SK-N-SH (cell line): ENCODE measurements around the gene PDE2A. TPM values are rescaled to one million over a fixed set of nuclear protein-coding genes. Genes with fewer than 3 reads are reported as not detected.

Experiments used
- CTCF ChIA-PET: fragments of 300-600, 350-600 bp; formaldehyde crosslinking; extraction: SDS; loops from one replicate; lab custom pipeline; 2021; lab: Yijun Ruan, JAX
- POLR2A ChIA-PET: fragments of 350-600 bp; sonication (Branson Sonifier 250); formaldehyde crosslinking; extraction: SDS; loops from one replicate; lab custom pipeline; 2020; ENCODE audit warnings: antibody characterized with exemption, inconsistent platforms; lab: Yijun Ruan, JAX
- DNase-seq: peaks from one replicate; pipeline ENCODE4 v3.0.0; 2012
- H2AFZ ChIP-seq: fragments of 200-600 bp; sonication (generic); 2 replicates; pipeline ENCODE4 v1.8.1; 2016; ENCODE audit warnings: antibody characterized with exemption, mild to moderate bottlenecking, low read depth
- H3F3A ChIP-seq: fragments of 200-600 bp; sonication (generic); replicated peaks from 2 replicates; pipeline ENCODE3; 2016; ENCODE audit warnings: antibody characterized with exemption, mild to moderate bottlenecking; ENCODE audit not compliant: insufficient read depth
- H3K27ac ChIP-seq, 2 experiments: fragments of 200-500 bp in 1 of 2; fragments of 200-600 bp in 1 of 2; sonication (Bioruptor generic) in 1 of 2; sonication (generic), shearing (Covaris generic) in 1 of 2; 2 replicates each; pipeline versions ENCODE4 v1.5.1 to v1.6.1; 2014 to 2016; ENCODE audit warnings: low read depth in 2 of 2, inconsistent platforms in 1 of 2, low read length in 1 of 2, mild to moderate bottlenecking in 1 of 2, mixed read lengths in 1 of 2
- H3K27me3 ChIP-seq: fragments of 200-600 bp; sonication (generic), shearing (Covaris generic); 2 replicates; pipeline ENCODE4 v1.6.1; 2016; ENCODE audit warnings: mixed run types; ENCODE audit not compliant: insufficient read depth
- H3K36me3 ChIP-seq, 2 experiments: fragments of 200-500 bp in 1 of 2; fragments of 200-600 bp in 1 of 2; sonication (Bioruptor generic) in 1 of 2; sonication (generic) in 1 of 2; replicated peaks in 1 of 2; 2 replicates each; pipeline versions ENCODE3 to v1.5.1; 2014 to 2016; ENCODE audit warnings: low read length in 1 of 2, mild to moderate bottlenecking in 1 of 2; ENCODE audit not compliant: insufficient read depth in 2 of 2, control insufficient read depth in 1 of 2
- H3K4me1 ChIP-seq, 2 experiments: fragments of 200-500 bp in 1 of 2; fragments of 200-600 bp in 1 of 2; sonication (Bioruptor generic) in 1 of 2; sonication (generic), shearing (Covaris generic) in 1 of 2; 2 replicates each; pipeline versions ENCODE4 v1.5.1 to v1.6.1; 2014 to 2016; ENCODE audit warnings: low read depth in 1 of 2, low read length in 1 of 2, mixed run types in 1 of 2; ENCODE audit not compliant: insufficient read depth in 2 of 2, control insufficient read depth in 1 of 2
- H3K4me2 ChIP-seq: fragments of 200-600 bp; sonication (generic), shearing (Covaris generic); 2 replicates; pipeline ENCODE4 v1.6.1; 2017; ENCODE audit warnings: mixed run types
- H3K4me3 ChIP-seq, 2 experiments: fragments of 200-500 bp in 1 of 2; fragments of 200-600 bp in 1 of 2; sonication (Bioruptor generic) in 1 of 2; sonication (generic), shearing (Covaris generic) in 1 of 2; 2 replicates each; pipeline versions ENCODE4 v1.5.1 to v1.8.1; 2014 to 2016; ENCODE audit warnings: low read depth in 2 of 2, inconsistent platforms in 1 of 2, low read length in 1 of 2, mild to moderate bottlenecking in 1 of 2, mixed read lengths in 1 of 2, moderate library complexity in 1 of 2
- H3K79me2 ChIP-seq: fragments of 200-600 bp; sonication (generic); 2 replicates; pipeline ENCODE4 v1.8.1; 2017; ENCODE audit warnings: mild to moderate bottlenecking; ENCODE audit not compliant: insufficient read depth
- H3K9ac ChIP-seq: fragments of 200-600 bp; sonication (generic); 2 replicates; pipeline ENCODE4 v1.6.1; 2017; ENCODE audit warnings: mixed run types
- H3K9me2 ChIP-seq: fragments of 200-600 bp; sonication (generic); 2 replicates; pipeline ENCODE4 v1.6.1; 2017; ENCODE audit warnings: mixed run types
- H3K9me3 ChIP-seq: fragments of 200-600 bp; sonication (generic); 2 replicates; pipeline ENCODE4 v1.6.1; 2017; ENCODE audit warnings: mixed run types, mild to moderate bottlenecking, moderate library complexity
- H4K20me1 ChIP-seq: fragments of 200-600 bp; sonication (generic); 2 replicates; pipeline ENCODE4 v1.6.1; 2017; ENCODE audit warnings: mild to moderate bottlenecking, mixed run types; ENCODE audit not compliant: insufficient read depth
- CTCF ChIP-seq: fragments of 200-600 bp; sonication (generic); IDR thresholded peaks from 2 replicates; pipeline ENCODE4 v1.6.1; 2017; ENCODE audit warnings: antibody characterized with exemption, mild to moderate bottlenecking, moderate library complexity
- EZH2phosphoT487 ChIP-seq: fragments of 200-600 bp; sonication (generic); IDR thresholded peaks from 2 replicates; pipeline ENCODE4 v1.6.1; 2017; ENCODE audit warnings: low read depth, mixed run types, mild to moderate bottlenecking, antibody characterized with exemption, moderate library complexity, borderline replicate concordance
- MEF2A ChIP-seq: IDR thresholded peaks from 2 replicates; pipeline ENCODE4 v1.4.0; 2012; ENCODE audit warnings: low read depth, borderline replicate concordance
- REST ChIP-seq: IDR thresholded peaks from 2 replicates; pipeline ENCODE4 v1.6.1; 2012; ENCODE audit warnings: mild to moderate bottlenecking, low read depth, low read length, moderate library complexity
- RXRA ChIP-seq: IDR thresholded peaks from 2 replicates; pipeline ENCODE4 v1.4.0; 2012; ENCODE audit warnings: low read depth, mild to moderate bottlenecking, borderline replicate concordance
- SMC3 ChIP-seq: IDR thresholded peaks from 2 replicates; pipeline ENCODE4 v1.6.1; 2012; ENCODE audit warnings: low read depth, low read length, improper control_type of control experiment
- TAF1 ChIP-seq: IDR thresholded peaks from 2 replicates; pipeline ENCODE4 v1.6.1; 2012; ENCODE audit warnings: low read depth, mild to moderate bottlenecking, low read length, moderate library complexity, borderline replicate concordance
- WGBS: methylation state at CpG from one replicate; pipeline ENCODE4 v1.1.6; 2017; ENCODE audit warnings: low lambda C conversion rate; 5-methylcytosine and 5-hydroxymethylcytosine counted together
- polyA plus RNA-seq, 3 experiments: library from polyadenylated mRNA; depleted of rRNA; stranded (reverse); fragments of >200 nt; gene quantifications; 2 replicates each; pipeline ENCODE4 v1.2.3, GENCODE V29; 2012

PDE2A gene
- polyA plus RNA-seq, 1 of the 3 experiments (the other 2 are of a cell fraction): 0.43 TPM

DNA sequence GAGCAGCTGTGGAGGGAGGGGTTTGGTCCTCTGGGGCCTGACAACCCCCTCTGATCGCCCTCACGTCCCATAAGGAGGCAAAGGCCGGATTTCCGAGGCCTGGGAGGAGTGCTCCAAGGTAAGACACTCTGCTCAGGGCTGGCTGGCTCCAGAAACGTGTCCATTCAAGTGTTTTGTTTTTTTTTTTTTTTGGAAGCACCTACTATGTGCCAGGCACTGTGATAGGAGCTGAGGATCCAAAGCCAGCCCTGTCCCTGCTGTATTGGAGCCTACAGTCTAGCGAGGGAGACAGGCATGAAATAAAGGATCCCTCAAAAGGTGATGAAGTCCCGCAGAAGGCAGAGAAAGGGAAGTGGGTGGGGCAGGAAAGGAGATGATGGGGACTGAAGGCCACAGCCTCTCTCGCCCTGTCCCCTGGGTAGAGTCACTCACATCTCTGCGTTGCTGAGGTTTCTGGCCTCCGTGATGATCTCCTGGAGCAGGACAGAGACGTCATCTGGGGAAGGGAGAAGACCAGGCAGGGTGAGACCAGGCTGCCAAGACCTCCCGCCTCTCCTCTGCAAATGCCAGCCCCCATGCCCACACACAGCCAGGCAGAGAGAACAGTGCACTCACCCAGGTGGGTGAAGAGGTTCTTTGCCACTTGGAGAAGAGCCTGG lies 89.2 kb downstream of the PDE2A start (continued):
- no peak for TF ChIP-seq MEF2A

DNA sequence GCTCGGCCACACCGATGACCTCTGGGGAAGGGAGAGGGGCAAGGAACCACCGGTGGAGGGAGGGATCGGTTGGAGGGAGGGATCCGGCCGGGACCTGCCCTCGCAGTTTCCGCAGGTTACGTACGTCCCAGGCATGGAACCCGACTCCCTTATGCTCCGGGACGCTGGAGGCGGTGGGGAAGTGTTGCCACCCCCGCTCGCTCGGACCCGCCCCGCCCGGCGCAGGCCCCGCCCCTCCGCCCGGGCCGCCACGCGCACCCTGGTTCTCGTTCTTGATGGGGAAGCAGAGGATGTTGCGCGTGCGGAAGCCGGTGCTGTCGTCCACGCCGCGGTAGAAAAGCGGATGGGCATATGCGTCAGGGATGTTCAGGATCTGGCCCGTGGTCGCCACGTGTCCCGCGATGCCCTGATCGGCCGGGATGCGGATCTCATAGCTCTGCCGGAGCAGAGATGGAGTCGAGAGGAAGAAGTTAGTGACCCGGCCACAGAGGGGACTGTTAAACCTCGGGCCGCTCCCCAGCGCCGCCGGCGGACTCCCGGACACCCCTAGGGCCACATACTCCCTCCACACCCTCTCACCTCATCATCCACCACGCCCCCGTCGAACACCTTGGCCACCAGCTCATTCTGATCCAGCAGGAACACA lies 89.8 kb downstream of the PDE2A start:
- POLR2A ChIA-PET: no interaction called here
- CTCF ChIA-PET: interaction anchor here (0.6 to 9.8 kb wide), 8 partner anchors 9 to 137 kb away, joined by 3 to 151 read pairs (median 5); no protein-coding TSS in a partner anchor
- no peak overlapping the region for H3K4me2 ChIP-seq
- H3K9me3 ChIP-seq: no peaks in the 10 kb centered on the region
- no peaks in the 10 kb centered on the region for H3K79me2 ChIP-seq
- H3K9me2 ChIP-seq: no peaks in the 10 kb centered on the region
- no peaks in the 10 kb centered on the region for H3K36me3 ChIP-seq
- DNase-seq: no peak
- no peak overlapping the region for H3K27ac ChIP-seq
- H3K27me3 ChIP-seq: peaks cover 20% of the 10 kb centered on the region
- TF ChIP-seq SMC3: no peak
- TF ChIP-seq EZH2phosphoT487: no peak
- no peak for TF ChIP-seq CTCF
- TF ChIP-seq REST: no peak
- TF ChIP-seq TAF1: no peak
- no peak for TF ChIP-seq RXRA
- TF ChIP-seq MEF2A: no peak
- whole genome bisulfite sequencing: 81% methylated on average over 50 of the region's 59 CpGs
- no peak overlapping the region for H2AFZ ChIP-seq
- no peak overlapping the region for H3K4me3 ChIP-seq
- no peaks in the 10 kb centered on the region for H4K20me1 ChIP-seq
- no peaks in the 10 kb centered on the region for H3F3A ChIP-seq
- no peaks in the 10 kb centered on the region; a peak in 1 of 4 replicates for H3K4me1 ChIP-seq
- H3K9ac ChIP-seq: no peak overlapping the region
